Transverse colon (tissue), 4 donors: Measurements from ENCODE around the gene FAM110D.

ENCODE experiments used
- EP300 ChIP-seq: sonication (generic); formaldehyde crosslinking; IDR thresholded peaks from one replicate; pipeline ENCODE4 v1.6.1; 2017; ENCODE audit warnings: antibody characterized with exemption, low read depth
- POLR2A ChIP-seq: fragments of 450-650 bp; IDR thresholded peaks from one replicate; pipeline ENCODE4 v1.6.1; 2016; ENCODE audit warnings: antibody characterized with exemption, mild to moderate bottlenecking, moderate library complexity
- POLR2AphosphoS5 ChIP-seq, 3 donors: sonication (generic); formaldehyde crosslinking; IDR thresholded peaks; one replicate each; pipeline ENCODE4 v1.6.1; 2016; ENCODE audit warnings: antibody characterized with exemption in 3 of 3
- TF ChIP-seq, protein P1 (sequence below), 5 experiments: fragments of 200-600 bp in 3 of 5; fragments of 450-650 bp in 2 of 5; sonication (generic) in 3 of 5; IDR thresholded peaks; 1 replicate in 2 of 5; 2 replicates in 3 of 5; pipeline ENCODE4 v1.5.1; 2016 to 2017; ENCODE audit warnings: antibody characterized with exemption in 5 of 5, inconsistent platforms in 3 of 5, mild to moderate bottlenecking in 2 of 5, moderate library complexity in 1 of 5

DNA sequence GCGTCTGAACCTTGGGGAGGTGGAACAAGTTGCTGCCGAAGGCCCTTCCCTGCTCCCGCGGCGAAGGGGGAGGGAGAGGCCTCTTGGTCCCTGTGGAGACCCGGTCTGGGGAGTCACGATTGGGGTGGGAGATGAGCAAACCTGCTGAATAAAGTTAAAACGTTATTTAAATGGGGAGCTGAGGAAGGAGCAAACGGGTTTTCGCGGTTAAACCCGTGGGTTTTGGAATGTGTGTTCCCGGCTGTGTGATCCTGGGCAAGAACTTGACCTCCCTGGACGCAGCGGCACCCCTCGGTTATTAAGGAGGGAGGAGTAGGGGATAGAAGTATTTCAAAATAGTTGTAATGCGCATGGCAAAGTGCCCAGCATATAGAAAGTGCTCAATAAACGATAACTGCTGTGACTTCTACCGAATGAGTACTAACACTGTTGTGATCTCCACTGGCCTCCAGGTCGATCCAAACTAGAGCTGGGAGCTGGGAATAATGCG, 3.4 kb downstream of the FAM110D start:
- no peak for TF ChIP-seq POLR2AphosphoS5 (IDR thresholded peaks at IDR 0.05)
- TF ChIP-seq, protein P1, sequence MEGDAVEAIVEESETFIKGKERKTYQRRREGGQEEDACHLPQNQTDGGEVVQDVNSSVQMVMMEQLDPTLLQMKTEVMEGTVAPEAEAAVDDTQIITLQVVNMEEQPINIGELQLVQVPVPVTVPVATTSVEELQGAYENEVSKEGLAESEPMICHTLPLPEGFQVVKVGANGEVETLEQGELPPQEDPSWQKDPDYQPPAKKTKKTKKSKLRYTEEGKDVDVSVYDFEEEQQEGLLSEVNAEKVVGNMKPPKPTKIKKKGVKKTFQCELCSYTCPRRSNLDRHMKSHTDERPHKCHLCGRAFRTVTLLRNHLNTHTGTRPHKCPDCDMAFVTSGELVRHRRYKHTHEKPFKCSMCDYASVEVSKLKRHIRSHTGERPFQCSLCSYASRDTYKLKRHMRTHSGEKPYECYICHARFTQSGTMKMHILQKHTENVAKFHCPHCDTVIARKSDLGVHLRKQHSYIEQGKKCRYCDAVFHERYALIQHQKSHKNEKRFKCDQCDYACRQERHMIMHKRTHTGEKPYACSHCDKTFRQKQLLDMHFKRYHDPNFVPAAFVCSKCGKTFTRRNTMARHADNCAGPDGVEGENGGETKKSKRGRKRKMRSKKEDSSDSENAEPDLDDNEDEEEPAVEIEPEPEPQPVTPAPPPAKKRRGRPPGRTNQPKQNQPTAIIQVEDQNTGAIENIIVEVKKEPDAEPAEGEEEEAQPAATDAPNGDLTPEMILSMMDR (IDR thresholded peaks at IDR 0.05) = no peak
- TF ChIP-seq EP300 = no peak
- no peak for TF ChIP-seq POLR2A
